Activated CD4-positive, CD25-positive, alpha-beta regulatory T cell treated with anti-CD3 and anti-CD28 coated beads, Interleukin-2, amount 50 U/mL, for 16 hours (primary cell): ENCODE measurements around the gene ZNF76.
"Not testable (repeated sequence)": the region's sequence is repeated elsewhere in the genome, so short reads cannot be mapped to it uniquely, and the experiment has no call there.

Experiments used
- DNase-seq: peaks from one replicate; pipeline ENCODE4 v3.0.0-alpha.2; 2020; ENCODE audit warnings: low read depth, low spot score

ZNF76 gene

GRCh38 chr6:35328108-35328723, 68.7 kb downstream of the ZNF76 start:
- no peak for DNase-seq

DNA sequence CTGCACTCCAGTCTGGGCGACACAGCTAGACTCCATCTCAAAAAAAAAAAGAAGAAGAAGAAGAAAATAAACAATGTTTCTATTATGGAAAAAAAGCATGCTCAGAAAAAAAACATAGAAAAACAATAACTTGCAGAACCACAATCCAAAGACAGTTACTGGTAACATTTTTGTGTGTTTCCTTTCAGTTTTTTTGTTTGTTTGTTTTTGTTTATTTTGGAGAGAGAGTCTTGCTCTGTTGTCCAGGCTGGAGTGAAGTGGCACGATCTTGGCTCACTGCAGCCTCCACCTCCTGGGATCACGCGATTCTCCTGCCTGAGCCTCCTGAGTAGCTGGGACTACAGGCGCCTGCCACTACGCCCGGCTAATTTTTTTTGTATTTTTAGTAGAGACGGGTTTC, 69.4 kb downstream of the ZNF76 start:
- DNase-seq, result not testable (repeated sequence)

DNA sequence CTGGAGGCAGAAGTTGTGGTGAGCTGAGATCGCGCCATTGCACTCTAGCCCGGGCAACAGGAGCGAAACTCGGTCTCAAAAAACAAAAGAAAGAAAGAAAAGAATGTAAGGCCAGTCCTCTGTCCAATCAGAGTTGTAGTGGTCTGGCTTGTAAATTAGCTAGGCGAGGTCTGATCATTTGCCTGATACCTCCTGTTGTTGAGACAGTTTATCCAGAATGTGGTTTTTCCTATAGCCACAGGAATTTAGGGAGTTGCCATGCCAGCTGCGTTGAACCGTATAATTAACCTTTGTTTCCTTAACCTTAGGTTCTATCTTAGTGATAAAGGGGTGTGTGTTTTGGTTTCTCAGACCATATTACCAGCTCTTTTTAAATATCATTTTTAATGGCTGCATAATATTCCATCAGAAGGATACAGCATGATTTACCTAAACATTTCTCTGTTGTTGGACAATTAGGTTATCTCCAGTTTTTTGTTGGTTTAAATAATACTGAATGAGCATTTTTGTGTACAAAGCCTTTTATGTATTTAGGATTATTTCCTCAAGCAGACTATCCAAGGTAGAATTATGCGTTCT, 71.1 kb downstream of the ZNF76 start:
- DNase-seq, result no peak

- peak; percentile 31 for DNase-seq
These were observed 72.7 kb downstream of the ZNF76 start for GRCh38 chr6:35332074-35332887.

- no peak for DNase-seq
These were observed 82.0 kb downstream of the ZNF76 start for GRCh38 chr6:35341557-35341956.

DNA sequence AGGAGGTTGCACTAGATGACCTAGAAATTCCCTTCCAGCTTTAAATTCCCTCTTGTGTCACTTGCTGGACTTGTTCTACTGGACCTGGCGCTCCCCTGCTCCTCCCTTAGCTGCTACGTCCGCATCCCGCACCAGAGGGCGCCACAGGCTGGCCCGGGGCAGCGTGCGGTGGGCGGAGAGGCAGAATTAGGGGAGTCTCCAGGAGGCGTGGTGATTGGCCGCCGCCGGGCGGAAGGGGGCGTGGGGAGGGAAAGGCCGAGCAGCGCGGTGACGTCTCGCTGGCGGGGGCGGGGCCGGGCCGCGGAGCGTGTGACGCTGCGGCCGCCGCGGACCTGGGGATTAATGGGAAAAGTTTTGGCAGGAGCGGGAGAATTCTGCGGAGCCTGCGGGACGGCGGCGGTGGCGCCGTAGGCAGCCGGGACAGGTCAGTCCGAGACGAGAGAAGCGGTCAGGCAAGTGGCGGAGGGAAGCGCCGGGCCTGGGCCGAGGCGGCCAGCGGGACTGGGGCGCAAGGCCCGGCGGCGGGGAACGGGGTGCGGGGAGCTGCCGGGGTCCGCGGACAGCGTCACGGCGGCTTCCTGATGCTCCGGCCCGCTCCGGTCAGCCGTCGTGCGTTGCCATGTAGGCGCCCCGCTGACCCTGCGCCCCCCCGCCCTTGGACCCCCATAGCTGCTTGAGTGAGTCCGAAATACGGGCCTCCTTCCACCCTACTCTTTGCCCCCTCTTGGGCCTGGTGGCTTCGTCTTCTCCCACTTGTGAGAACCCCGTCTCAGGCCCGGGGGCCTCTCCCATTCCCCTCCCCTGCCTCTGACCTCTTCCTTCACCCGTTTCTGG, 82.9 kb downstream of the ZNF76 start, which contains the start of gene PPARD:
Gene PPARD (plus strand): TSS at position 301 of the 834 bp plus-strand sequence. CDS start 68,530 bp downstream, outside the sequence.
- peak; percentile 97 for DNase-seq

DNA sequence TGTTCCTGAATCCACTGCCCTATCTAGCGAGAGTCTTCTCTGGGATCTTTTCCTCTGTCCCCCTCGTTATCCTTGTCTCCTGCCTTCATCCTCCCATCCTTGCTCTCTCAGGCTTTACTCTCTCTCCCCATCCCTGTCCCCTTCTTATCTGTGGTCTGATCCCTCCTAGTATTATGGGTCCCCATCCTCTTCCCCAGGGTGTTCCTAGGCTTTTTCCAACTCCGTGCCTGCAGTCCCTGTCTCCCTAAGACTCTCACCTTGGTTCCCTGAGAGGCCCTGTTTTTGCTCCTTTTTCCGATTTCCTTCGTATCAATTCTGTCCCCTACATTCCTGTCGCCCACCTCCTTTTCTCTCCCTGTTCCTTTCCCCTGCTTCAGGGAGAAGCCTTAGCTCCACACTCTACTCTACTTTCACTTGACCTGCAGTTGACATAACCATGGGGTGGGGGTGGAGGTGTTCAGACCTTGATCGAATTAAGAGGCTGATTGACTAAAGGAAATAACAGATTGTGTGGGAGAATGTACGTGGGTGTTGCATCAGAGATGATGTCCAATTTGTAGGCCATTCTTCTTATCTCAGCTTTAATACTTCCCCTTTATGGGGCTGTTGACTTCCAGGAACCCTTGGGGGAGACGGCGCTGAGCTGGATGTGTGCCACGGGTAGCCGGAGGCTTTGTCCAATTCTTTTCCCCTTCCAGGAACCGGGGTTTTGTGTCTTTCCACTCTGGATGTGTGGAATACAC, 83.7 kb downstream of the ZNF76 start:
- no peak for DNase-seq

DNA sequence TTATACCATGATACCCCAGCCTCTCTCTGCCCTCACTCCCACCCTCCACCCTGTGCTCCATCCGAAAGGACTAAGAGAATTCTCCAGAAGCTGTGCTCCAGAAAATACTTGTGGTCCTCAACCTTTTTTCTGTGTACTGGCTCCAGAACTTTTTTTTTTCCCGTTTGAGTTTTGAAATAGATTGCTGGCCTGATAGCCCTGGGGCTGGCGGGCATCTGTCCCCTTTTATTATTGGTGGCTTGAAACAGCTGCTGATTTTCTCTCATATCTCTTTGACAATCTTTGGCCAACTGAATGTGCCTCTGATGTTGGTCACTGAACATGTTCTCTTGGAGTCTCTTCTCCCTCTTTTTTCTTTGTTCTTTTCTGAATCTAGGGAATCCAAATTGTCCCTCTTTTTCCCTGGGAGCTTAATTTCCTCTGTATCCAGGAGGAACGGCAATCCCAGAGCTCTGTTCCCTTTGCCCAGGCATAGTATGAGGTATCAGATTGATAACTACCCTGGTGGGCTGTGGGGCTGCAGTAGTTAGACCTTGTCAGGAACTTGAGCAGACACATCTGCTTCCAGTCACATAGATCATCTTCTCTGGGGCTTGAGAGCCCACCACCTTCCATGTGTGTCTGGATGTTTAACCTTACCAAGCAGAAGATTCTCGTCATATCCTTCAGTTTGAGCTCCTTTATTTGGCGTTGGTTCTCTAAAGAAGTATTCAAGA, 84.5 kb downstream of the ZNF76 start:
- DNase-seq, result no peak
